Lung (tissue), 12 donors: ENCODE results near the gene RFX3. TPM values are rescaled to one million over a fixed set of nuclear protein-coding genes. Genes with fewer than 3 reads are reported as not detected.

Experiments used
- ATAC-seq: fragments of 200-7000 bp; cut with Tn5 transposase; one replicate; pipeline ENCODE4 v1.9.1; 2020; ENCODE audit warnings: moderate number of reproducible peaks; ENCODE audit not compliant: insufficient read depth, low FRiP score
- DNase-seq, 3 donors: peaks; one replicate each; pipeline ENCODE4 v3.0.0-alpha.2; 2013 to 2017
- H3K27ac ChIP-seq, 2 donors: one replicate each; pipeline ENCODE4 v1.5.1; 2013; ENCODE audit warnings: mild to moderate bottlenecking in 2 of 2, moderate library complexity in 2 of 2, control low read depth in 1 of 2, inconsistent platforms in 1 of 2, low read depth in 1 of 2, low read length in 1 of 2
- H3K27me3 ChIP-seq, 3 donors: one replicate each; pipeline ENCODE4 v1.5.1; 2013; ENCODE audit warnings: low read length in 2 of 3; ENCODE audit not compliant: control insufficient read depth in 3 of 3, insufficient read depth in 3 of 3
- H3K36me3 ChIP-seq, 4 donors: one replicate each; pipeline ENCODE4 v1.5.1; 2013; ENCODE audit warnings: low read length in 4 of 4, mild to moderate bottlenecking in 1 of 4, moderate library complexity in 1 of 4; ENCODE audit not compliant: control insufficient read depth in 4 of 4, insufficient read depth in 4 of 4
- H3K4me1 ChIP-seq, 5 donors: one replicate each; pipeline ENCODE4 v1.5.1; 2013; ENCODE audit warnings: low read length in 5 of 5, mild to moderate bottlenecking in 2 of 5, moderate library complexity in 1 of 5; ENCODE audit not compliant: control insufficient read depth in 5 of 5, insufficient read depth in 5 of 5
- H3K4me3 ChIP-seq: one replicate; pipeline ENCODE4 v1.5.1; 2013; ENCODE audit warnings: mild to moderate bottlenecking, control low read depth, moderate library complexity
- H3K9ac ChIP-seq, 2 donors: one replicate each; pipeline ENCODE4 v1.5.1; 2013; ENCODE audit warnings: low read length in 2 of 2, control low read depth in 1 of 2; ENCODE audit not compliant: insufficient read depth in 1 of 2
- H3K9me3 ChIP-seq, 4 donors: one replicate each; pipeline ENCODE4 v1.5.1; 2013; ENCODE audit warnings: low read length in 3 of 4, mild to moderate bottlenecking in 1 of 4, moderate library complexity in 1 of 4; ENCODE audit not compliant: control insufficient read depth in 4 of 4, insufficient read depth in 3 of 4
- CTCF ChIP-seq: IDR thresholded peaks from 2 replicates; pipeline ENCODE4 v1.5.1; 2012; ENCODE audit warnings: mild to moderate bottlenecking; ENCODE audit errors: control extremely low read depth, extremely low read depth
- WGBS, 2 donors: extraction: QIAGEN DNeasy Blood & Tissue Kit; methylation state at CpG; one replicate each; pipeline ENCODE4 v1.1.7; 2013; 5-methylcytosine and 5-hydroxymethylcytosine counted together
- polyA plus RNA-seq, 2 donors: library from polyadenylated mRNA; stranded (reverse); fragments of 200-250 nt; gene quantifications; one replicate each; pipeline ENCODE4 v1.2.1, GENCODE V29; 2013
- total RNA-seq, 2 donors: library from RNA; depleted of rRNA in 1 of 2; stranded (reverse); fragments of >200 nt in 1 of 2; gene quantifications; one replicate each; pipeline ENCODE4 v1.2.1, GENCODE V29; 2014 to 2021
- donor health status: control.
- donor health status: control.
- donor health status: Bipolar disorder and iron deficiency.
- donor health status: healthy.
- donor health status: DM: yes; HTN: yes; CAD: no.

RFX3 gene
- total and polyA plus RNA-seq, 4 donors: 3.3 to 45.8 (median 14.0) TPM

GRCh38 chr9:3492214-3492613 lies 33.6 kb downstream of the RFX3 start:
- no peak overlapping the region for H3K9ac ChIP-seq
- WGBS, 2 donors: 97 to 99% methylated on average over 4 of the region's 4 CpGs

GRCh38 chr9:3491450-3491849 lies 34.4 kb downstream of the RFX3 start:
- H3K9ac ChIP-seq: no peak overlapping the region
- H3K9me3 ChIP-seq: no peaks in the 10 kb centered on the region
- H3K27me3 ChIP-seq: no peaks in the 10 kb centered on the region
- DNase-seq (no peak), ATAC-seq (no peak)
- peaks cover 0 to 2% (median 0%) of the 10 kb centered on the region in 5 donors for H3K4me1 ChIP-seq
- no peak overlapping the region for H3K27ac ChIP-seq
- TF ChIP-seq CTCF: no peak
- no peak overlapping the region for H3K4me3 ChIP-seq
- no peaks in the 10 kb centered on the region for H3K36me3 ChIP-seq

More at GRCh38 chr9:3492214-3492613, 33.6 kb downstream of the RFX3 start:
- Histone ChIP-seq H3K27me3 (no peaks in the 10 kb centered on the region), H3K27ac (no peak overlapping the region), H3K9me3 (no peaks in the 10 kb centered on the region), H3K4me3 (no peak overlapping the region), H3K36me3 (no peaks in the 10 kb centered on the region), H3K4me1 (peaks cover 0 to 2% (median 0%) of the 10 kb centered on the region in 5 donors)
- ATAC-seq (no peak), DNase-seq (no peak)
- no peak for TF ChIP-seq CTCF

DNA sequence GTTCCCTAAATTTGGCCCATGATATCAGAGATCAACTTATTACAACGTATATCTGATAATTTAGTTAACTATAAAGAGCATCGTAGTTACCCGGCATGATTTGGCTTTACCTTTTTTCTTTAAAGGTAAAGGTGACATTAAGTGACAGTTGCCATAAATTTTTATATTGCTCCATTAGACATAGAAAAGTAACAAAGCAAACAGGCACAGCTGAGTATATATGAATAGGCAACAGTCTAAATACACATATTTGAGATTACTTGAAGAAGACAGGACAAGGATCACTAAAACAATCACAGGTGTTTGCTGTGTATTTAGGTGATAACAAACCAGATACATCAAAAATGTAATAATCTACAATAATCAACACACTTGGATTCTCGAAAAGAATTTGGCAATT lies 34.8 kb downstream of the RFX3 start:
- H3K4me1 ChIP-seq: peaks cover 0 to 2% (median 0%) of the 10 kb centered on the region in 5 donors
- H3K4me3 ChIP-seq: no peak overlapping the region
- H3K9ac ChIP-seq: no peak overlapping the region
- WGBS, 2 donors: 86 to 93% methylated on average over 4 of the region's 4 CpGs
- no peaks in the 10 kb centered on the region for H3K9me3 ChIP-seq
- ATAC-seq (no peak), DNase-seq (no peak)
- TF ChIP-seq CTCF: no peak
- no peaks in the 10 kb centered on the region for H3K27me3 ChIP-seq
- no peaks in the 10 kb centered on the region for H3K36me3 ChIP-seq
- no peak overlapping the region for H3K27ac ChIP-seq

DNA sequence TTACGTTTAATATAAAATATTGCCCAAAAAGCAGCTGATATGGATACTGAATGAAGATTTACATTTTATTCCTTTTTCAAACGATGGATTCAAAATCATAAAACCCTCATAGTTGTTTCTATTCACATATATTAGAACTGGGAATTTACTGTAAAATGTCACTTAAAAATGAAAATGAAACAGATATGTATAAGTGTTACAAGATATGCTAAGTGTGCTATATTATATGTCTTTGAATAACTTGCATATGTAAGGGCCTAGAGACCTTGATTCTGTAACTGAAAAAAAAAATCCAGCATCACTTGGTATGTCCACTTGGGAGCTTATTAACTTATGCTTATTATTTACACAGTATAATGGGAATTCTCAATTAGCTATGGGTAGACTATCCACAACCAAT lies 43.2 kb downstream of the RFX3 start:
- no peak overlapping the region for H3K27ac ChIP-seq
- peaks cover 0 to under 1% (median 0%) of the 10 kb centered on the region in 4 donors for H3K9me3 ChIP-seq
- TF ChIP-seq CTCF: no peak
- H3K27me3 ChIP-seq: no peaks in the 10 kb centered on the region
- H3K4me1 ChIP-seq: no peaks in the 10 kb centered on the region
- peaks cover 0 to 16% (median 6%) of the 10 kb centered on the region in 4 donors for H3K36me3 ChIP-seq
- H3K4me3 ChIP-seq: no peak overlapping the region
- no peak for ATAC-seq
- WGBS, 2 donors: 94 to 95% methylated on average over 2 of the region's 2 CpGs
- no peak for DNase-seq
- no peak overlapping the region for H3K9ac ChIP-seq
